Stimulated activated CD4-positive, alpha-beta T cell treated with anti-CD3 and anti-CD28 coated beads, TNF-alpha, amount 100 ng/mL, for 48 hours (primary cell): Measurements from ENCODE around the gene CCDC33.

Experiments
- DNase-seq, 3 donors: peaks; one replicate each; pipeline ENCODE4 v3.0.0-alpha.2; 2020; ENCODE audit warnings: low read depth in 3 of 3

Gene CCDC33

GRCh38 chr15:74258456-74259291 lies 22.5 kb downstream of the CCDC33 start:
- no peak for DNase-seq

GRCh38 chr15:74259292-74259648 lies 23.1 kb downstream of the CCDC33 start:
- no peak for DNase-seq

DNA sequence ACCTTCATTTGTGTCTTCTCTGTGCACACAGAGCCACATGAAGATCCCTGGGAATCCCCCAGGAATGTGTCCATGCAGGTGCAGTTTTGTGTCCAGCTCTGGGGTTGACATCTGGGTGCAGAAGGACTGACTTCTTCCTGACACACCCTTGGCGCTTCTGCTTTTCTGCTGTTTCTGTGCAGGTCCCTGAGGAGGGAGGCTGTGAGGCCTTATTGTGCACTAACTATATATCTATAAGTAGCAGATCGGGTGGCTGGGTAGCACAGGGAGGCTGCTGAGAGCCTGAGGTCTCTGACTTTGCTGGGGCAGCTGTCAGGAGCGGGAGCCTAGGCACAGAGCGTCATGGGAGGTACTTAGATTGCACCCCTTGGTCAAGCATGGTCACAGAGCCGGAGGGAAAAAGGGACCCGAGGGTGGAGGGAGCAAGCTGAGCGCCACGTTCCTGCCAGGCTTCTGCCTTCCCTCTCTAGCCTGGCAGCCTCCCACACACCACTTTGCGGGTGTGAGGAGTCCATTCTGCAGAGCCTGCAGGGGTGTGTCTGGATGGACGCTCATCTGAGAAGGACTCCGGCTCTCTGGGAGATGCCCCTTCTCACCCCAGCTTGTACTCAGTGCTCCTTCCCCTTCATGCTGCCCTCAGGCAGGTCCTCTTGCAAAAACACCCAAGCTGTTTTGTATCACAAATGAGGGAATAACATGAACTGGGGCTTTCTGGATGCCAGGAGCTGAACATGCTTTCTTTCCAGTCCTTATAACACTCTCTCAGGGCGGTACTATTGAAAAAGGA lies 23.9 kb downstream of the CCDC33 start:
- DNase-seq = no peak

DNA sequence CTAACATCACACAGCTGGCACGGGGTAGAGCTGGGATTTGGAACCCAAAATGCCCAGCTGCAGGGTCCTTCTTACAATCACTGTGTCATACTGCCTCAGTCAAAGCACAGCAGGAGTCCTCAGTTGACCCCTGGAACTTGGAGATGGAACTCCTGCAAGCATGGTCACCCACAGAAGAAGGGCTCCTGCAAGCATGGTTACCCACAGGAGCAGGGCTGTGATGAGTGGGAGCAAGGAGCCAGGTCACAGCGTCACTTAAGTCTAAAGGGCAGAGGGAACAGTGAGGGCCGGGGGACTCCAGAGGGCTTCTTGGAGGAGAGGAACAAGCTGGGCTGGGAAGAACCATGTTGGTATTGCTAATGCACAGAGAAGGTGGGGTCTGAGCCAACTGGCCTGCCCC lies 24.9 kb downstream of the CCDC33 start:
- DNase-seq = no peak

DNA sequence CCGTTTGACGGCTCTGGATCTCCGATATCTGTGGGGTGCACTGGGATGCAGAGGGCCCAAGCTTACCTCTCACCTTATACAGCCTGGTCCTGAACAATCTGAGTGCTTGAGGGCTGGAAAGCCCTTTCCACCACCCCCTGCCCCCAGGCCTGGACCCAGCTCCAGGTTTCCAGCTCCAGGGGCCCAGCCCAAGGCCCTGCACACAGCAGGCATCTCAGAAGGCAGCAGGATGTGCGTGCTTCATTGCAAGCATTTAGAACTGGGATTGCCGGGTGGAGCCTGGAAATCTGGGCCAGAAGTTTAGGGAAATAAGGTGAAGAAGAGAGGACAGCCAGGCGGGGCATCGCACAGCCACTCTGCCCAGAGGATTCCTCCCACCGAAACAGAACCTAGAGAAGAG lies 25.6 kb downstream of the CCDC33 start:
- no peak for DNase-seq

DNA sequence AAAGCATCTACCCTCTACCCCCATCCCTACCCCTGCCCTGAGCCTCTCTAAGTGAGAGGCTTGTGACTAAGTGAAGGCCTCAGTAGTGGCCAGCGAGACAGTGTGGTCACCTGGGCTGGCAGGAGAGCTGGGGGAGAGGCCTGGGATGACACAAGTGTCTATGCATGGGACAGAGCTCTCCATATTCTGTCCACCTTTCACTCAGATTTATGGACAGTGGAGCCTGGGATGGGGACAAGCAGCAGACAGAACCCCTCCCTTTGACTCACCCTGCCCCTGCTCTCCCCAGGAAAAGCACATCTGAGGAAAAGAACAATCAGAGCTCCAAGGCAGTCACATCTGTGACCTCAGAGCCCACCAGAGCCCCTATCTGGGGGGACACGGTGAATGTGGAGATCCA lies 26.0 kb downstream of the CCDC33 start:
- DNase-seq = no peak

DNA sequence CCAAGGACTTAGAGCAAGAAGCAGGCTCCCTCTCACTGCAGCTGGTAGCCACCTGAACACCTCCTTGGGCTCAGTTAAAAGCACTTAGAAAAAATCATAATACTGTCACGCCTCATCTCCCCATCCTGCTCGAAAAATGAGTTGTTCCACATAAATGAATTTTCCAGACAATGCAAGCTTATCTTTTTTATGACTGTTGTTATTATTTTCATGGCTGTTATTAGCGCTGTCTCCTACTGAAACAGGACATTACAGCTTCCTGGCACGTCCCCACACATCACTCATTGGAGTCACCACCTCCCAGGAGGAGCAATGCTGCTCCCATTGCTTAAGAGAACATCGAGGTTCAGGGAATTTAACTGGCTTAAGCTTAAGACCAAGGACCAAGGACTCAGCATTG lies 26.5 kb downstream of the CCDC33 start:
- DNase-seq = no peak

DNA sequence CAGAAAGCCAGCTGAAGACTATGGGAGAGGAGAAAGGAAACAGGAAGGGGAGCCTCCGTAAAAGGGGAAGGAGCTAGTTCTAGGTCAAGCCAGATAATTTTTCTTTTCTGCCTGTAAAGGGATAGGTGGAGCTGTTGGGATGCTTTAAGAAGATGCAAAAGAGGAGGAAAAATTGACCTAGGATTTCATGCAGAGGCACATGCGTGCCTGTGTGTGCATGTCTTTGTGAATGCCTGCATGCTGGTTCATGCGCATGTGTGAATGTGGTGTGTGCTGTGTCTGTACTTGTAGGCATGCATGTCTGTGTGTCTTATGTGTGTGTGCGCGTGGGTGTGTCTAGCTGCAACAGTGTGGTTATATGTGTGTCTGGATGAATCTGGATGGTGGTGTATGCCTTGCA lies 27.3 kb downstream of the CCDC33 start:
- no peak for DNase-seq

DNA sequence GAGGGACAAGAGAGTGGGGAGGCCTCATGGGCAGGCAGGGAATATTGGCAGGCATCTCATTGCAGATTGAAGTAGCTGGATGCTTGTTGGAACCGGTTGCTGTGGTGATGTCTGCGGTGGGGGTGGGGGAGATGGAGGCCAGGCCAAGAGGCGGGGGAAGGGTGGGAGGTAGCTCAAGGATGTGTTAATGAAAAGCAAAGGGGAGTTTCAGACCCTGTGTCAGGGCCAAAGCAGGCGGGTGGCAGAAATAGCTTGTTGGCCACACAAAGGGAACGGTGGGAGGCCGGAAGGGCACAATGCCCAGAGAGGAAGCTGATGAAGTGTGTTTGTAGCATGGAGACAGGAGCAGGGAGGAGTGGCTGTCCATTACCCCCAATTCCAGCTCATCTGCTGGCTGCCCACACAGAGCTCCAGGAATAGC lies 28.0 kb downstream of the CCDC33 start:
- no peak for DNase-seq

- no peak for DNase-seq
These were observed 29.0 kb downstream of the CCDC33 start for GRCh38 chr15:74265046-74265639.

DNA sequence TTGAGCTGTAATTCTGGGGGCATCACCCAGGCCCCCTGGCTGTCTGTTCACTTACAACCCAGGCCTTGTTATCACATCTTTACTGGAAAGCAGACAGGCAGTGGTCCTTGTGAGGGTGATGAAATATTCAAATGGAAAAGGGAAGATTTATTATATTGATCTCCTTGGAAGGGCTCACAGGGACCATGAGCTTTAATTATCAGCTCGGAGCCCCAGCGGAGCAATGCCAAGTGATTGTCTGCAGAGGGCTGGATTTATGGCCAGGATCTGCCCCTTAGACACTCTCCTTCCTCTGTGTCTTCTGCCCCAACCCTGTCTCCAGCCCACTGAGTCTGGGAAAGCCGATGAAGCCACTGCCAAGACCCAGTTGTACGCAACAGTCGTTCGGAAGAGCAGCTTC lies 31.9 kb downstream of the CCDC33 start:
- no peak for DNase-seq

DNA sequence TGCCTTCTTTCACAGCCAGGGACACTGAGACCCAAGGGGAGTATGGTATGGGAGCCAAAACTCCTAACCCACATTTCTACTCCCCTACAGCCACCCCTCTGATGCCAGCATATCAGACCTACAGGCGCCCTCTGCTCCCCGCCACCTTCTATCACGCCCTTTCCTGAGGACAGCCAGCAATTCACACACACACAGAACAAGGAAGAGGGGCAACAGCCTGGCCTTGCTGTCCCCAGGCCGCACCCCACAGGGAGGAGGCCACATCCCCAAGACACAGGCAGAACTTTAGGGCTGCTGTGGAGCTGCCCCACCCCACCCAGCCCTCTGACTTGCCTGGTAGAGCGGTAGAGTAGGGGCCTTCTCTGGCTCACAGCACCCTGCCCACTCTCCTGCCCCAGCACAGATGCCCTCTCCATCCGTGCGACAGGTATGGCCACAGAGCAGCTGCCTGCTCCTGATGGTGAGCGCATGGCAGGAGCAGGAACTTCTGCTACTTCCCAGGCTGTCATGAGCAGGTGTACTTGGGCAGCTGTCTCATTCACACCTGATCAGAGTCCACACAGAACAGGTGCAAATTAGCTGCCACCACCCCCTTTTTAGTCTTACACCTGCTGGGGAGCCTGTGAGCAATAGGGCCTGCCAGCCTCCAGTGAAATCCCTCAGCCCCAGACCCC lies 33.4 kb downstream of the CCDC33 start:
- no peak for DNase-seq

GRCh38 chr15:74270155-74270554 lies 34.0 kb downstream of the CCDC33 start:
- DNase-seq = no peak

DNA sequence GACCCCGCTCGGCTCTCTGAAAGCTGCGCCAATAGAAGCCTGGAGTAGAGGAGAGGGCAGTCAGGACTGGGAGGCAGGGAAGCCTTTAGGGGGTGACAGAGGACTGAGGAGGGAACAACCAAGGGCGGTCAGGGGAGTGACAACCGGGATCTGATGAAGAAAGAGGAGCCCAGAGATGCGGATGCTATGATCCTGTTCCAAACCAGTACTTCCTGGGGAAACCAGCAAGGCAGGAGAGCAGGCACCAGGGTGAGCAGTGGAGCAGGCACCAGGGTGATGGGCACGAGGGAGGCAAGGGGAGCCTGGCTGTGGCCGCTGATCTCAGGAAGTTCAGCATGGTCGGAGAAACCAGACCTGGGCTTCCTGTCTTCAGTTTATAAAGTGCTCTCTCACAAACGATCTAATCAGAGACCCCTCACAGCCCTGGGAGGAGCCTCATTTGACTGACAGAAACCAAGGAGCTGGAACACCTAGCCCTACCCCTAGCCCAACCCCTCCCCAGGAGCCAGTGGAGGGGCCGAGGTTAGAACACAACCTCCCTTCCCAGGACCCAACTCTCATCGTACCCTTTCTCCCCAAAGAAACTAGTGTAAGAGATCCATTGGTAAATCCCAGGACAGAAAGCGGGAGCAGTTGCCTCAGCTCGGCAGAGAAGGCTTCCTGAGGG lies 34.9 kb downstream of the CCDC33 start:
- no peak for DNase-seq

GRCh38 chr15:74272812-74273211 lies 36.7 kb downstream of the CCDC33 start:
- DNase-seq = no peak

- no peak for DNase-seq
These were observed 38.4 kb downstream of the CCDC33 start for GRCh38 chr15:74274470-74275038.

- no peak for DNase-seq
These were observed 39.8 kb downstream of the CCDC33 start for GRCh38 chr15:74275957-74276356.

- DNase-seq = no peak
These were observed 40.4 kb downstream of the CCDC33 start for GRCh38 chr15:74276560-74276959.

GRCh38 chr15:74277242-74277810 lies 41.2 kb downstream of the CCDC33 start:
- no peak for DNase-seq

- DNase-seq = no peak
These were observed 42.1 kb downstream of the CCDC33 start for GRCh38 chr15:74278207-74278606.
